Measurements from ENCODE around the gene HOXB13. TPM values are rescaled to one million over a fixed set of nuclear protein-coding genes. Genes with fewer than 3 reads are reported as not detected.
"Not testable (repeated sequence)": the region's sequence is repeated elsewhere in the genome, so short reads cannot be mapped to it uniquely, and the experiment has no call there.

The HOXB13 gene
- total RNA-seq, 1 donor from 2014 or later, result not detected

DNA sequence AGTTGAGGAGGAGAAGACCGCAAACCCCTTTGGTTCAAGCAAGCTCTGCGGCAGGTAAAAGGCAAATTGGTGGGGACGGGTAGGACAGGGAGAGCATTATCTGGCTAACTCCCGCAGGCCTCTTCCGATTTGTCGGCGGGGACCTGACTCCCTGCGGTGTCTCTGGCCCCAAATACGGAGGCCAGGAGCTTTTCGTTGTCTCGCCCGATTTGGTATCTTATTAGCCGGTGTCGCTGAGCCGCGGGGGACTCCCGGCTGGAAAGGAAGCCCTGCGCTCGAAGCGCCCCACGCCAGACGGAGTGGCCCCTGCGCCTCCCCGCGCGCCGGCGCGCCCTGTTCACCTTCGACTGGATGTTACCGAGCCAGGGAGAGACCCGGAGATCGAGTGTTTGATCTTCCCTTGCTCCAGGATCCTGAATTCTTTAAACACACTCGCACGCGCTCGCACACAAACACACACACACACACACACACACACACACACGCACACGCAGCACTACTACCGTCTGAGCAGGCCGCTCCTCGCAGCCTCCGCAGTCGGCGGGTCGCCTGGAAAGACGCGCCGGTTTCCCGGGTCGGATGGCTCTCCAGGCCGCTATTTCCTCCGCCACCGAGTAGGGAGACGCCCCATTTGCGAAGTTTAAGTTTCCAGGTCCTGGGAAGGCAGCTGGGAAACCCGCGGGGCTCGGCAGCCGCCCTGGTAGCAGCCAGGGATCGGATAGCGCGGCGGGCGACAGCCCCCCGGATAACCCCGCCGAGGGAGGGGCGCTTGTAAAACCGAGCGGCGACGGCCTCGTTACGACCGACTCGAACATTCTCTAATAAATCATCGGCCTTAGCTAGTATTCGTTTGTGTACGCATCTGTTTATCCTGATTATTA lies 9.5 kb downstream of the HOXB13 start:
- DNase-seq (ENCODE audit: missing footprints) (no peak), ATAC-seq (no peak)
- intact Hi-C loops (cut with DNase I), result no loop called here

DNA sequence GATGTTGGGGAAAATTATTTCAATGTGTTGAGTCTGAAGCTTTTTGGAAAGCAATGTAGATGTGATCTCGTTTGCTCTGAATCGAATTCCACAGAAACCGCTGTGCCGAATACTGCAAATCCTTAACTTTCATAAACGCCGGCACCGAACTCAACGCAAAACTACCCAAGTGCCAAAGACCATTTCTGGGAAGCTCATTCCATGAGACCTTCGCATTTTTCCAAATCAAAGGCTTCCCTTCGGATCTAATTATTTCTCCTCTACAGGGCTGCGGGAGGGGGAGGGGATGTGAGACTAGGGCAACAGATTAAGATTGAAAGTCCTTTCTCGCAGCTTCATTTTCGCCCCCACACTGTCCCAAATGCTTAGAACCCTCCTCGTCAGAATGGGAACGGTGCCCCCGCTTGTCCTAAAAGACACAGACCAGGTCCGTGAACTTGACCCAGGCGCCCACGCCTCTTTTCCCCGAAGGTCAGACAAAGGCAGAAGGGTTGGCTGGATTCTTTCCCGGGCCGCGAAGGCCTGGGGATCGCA lies 10.3 kb downstream of the HOXB13 start:
- intact Hi-C loops (cut with DNase I), result no loop called here
- ATAC-seq (no peak), DNase-seq (ENCODE audit: missing footprints) (no peak)

GRCh38 chr17:48717367-48718226 lies 11.0 kb downstream of the HOXB13 start:
- no peak for ATAC-seq
- intact Hi-C loops (cut with DNase I), result no loop called here
- no peak for DNase-seq (ENCODE audit: missing footprints)

GRCh38 chr17:48716549-48716948 lies 12.0 kb downstream of the HOXB13 start:
- DNase-seq (ENCODE audit: missing footprints); ATAC-seq; intact Hi-C loops (cut with DNase I): not testable (repeated sequence)

GRCh38 chr17:48715496-48716399 lies 12.8 kb downstream of the HOXB13 start:
- DNase-seq (ENCODE audit: missing footprints) (no peak), ATAC-seq (no peak)
- intact Hi-C loops (cut with DNase I), result no loop called here

GRCh38 chr17:48711128-48711527 lies 17.4 kb downstream of the HOXB13 start:
- no peak for DNase-seq (ENCODE audit: missing footprints)
- intact Hi-C loops (cut with DNase I), result no loop called here
- no peak for ATAC-seq

- intact Hi-C loops (cut with DNase I), result no loop called here
- no peak for ATAC-seq
- DNase-seq (ENCODE audit: missing footprints), result no peak
These were observed 23.9 kb downstream of the HOXB13 start for GRCh38 chr17:48704361-48705248.

DNA sequence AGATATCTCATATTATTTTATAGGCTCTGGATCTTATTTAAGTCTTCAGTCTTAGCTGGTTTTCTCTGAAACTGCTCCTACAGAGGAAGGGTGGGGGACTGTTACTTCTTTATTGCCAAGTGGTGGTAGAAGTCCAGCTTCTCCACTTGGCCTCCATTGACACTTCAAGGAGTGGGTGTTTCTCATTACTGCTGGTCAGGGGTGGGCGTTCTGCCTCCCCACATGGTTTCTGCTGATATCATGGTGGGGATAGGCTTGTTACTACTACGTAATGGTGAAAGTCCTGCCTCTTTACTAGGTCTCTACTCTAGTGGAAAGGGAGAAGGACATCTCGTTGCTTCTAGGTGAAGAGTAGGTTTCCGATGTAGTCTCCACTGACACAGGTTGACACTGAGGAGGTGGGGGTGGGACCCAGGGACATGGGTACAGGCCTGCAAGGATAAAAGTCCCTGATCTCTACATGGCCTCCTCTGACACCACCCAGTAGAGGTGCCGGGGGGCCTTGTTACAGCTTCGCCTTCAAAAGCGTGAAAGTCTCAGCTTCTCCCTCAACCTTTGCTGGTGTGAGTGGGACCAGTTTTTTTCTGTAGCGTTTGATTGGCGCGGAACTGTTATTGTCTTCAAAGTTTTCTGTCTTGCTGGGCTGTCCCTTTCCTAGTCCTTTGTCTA lies 26.6 kb downstream of the HOXB13 start:
- intact Hi-C loops (cut with DNase I), result no loop called here
- ATAC-seq, result no peak

GRCh38 chr17:48693178-48693577 lies 35.4 kb downstream of the HOXB13 start:
- no peak for ATAC-seq
- intact Hi-C loops (cut with DNase I), result no loop called here
- no peak for DNase-seq (ENCODE audit: missing footprints)

More for the DNA sequence above, 26.6 kb downstream of the HOXB13 start:
- DNase-seq (ENCODE audit: missing footprints), result no peak

DNA sequence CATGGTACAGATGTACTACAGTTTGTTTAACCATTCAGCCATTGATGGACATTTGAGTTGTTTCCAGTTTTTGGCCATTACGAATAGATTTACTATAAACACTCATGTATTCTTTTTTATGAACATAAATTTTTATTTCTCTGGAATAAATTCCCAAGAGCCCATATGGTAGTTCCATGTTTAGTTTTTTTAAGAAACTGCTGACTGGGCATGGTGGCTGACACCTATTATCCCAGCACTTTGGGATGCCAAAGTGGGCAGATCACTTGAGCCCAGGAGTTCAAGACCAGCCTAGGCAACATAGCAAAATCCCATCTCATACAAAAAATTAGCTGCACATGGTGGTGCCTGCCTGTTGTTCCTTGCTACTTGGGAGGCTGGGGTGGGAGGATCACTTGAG lies 36.5 kb downstream of the HOXB13 start:
- ATAC-seq (no peak), DNase-seq (ENCODE audit: missing footprints) (no peak)
- intact Hi-C loops (cut with DNase I), result no loop called here

DNA sequence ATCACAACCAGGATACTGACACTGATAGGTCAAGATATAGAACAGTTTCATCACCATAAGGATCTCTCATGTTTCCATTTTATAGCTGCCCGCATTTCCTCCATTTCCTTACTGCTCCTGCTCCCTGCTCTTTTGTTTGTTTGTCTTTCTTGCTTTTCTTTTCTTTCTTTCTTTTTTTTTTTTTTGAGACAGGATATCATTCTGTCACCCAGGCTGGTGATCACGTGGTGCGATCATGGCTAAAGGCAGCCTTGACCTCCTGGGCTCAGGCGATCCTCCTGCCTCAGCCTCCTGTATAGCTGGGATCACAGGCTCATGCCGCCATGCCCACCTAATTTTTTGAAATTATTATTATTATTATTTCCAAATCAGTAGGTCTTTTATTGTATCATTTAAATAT lies 37.9 kb downstream of the HOXB13 start:
- DNase-seq (ENCODE audit: missing footprints) (no peak), ATAC-seq (no peak)
- intact Hi-C loops (cut with DNase I), result no loop called here

DNA sequence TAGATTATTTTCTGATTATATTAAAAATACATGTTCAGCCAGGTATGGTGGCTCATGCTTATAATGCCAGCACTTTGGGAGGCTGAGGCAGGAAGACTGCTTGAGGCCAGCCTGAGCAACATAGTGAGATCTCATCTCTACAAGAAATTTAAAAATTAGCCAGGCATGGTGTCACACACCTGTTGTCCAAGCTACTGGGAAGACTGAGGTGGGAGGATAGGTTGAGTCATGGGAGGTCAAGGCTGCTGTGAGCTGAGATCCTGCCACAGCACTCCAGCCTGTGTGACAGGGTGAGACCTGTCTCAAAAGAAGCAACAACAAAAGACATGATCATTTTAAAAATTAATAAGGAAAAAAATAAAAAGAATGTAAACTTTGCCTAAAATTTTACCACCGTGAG lies 46.9 kb downstream of the HOXB13 start:
- intact Hi-C loops (cut with DNase I), result no loop called here
- DNase-seq (ENCODE audit: missing footprints) (no peak), ATAC-seq (no peak)

- intact Hi-C loops (cut with DNase I), result loop anchor here (5.0 to 10.0 kb wide), 3 partner anchors 198 to 615 kb away; no protein-coding TSS in a partner anchor
- DNase-seq (ENCODE audit: missing footprints) (no peak), ATAC-seq (no peak)
These were observed 49.0 kb downstream of the HOXB13 start for GRCh38 chr17:48679385-48680096.

DNA sequence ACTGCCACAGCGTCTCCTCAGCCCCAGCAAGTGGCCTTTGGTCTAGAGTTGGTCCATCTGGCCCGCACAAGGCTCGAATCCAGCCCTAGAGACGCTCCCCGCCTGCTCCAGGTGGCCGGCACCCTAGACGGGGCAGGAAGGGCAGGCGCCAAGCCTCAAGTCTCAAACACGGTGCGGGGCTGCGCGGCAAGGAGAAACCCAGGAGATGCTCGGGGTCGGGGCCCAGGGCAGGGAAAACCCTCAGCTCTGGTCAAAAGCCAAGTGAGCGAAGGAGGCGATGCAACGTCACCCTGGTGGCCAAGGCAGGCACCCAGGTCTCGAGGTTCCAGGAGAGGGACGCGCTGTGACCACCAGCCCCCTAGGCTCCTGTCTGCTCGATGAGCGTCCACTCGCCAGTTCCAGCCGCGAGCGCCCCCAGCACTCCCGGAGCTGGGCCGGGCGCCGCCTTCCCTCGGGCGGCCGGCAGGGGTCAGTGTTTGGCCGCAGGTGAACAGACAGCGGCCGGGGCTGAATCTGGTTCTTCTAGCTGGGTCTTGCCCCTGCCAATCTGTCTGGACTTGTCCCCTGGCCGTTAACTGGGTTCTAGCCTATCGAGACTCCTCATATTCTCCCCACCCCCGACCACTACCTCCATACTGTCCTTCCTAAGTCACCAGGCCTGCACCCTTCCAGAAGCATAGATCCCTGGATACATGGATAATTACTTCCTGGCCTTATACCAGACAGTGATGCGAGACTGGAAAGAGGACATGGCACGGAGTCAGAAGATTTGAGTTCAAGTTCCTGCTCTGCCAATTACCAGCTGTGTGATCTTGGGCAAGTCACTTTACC lies 50.2 kb downstream of the HOXB13 start:
- DNase-seq (ENCODE audit: missing footprints) (peak; percentile 77), ATAC-seq (peak; percentile 84)
- intact Hi-C loops (cut with DNase I), result loop anchor here (5.0 to 10.0 kb wide), 3 partner anchors 199 to 616 kb away; no protein-coding TSS in a partner anchor

- intact Hi-C loops (cut with DNase I), result loop anchor here (5.0 to 10.0 kb wide), 3 partner anchors 200 to 618 kb away; no protein-coding TSS in a partner anchor
- DNase-seq (ENCODE audit: missing footprints), result no peak
- ATAC-seq, result no peak
These were observed 51.5 kb downstream of the HOXB13 start for GRCh38 chr17:48676963-48677558.
